GM13976 (cell line): ENCODE data around the gene ADAM17.

Source experiments
- DNase-seq: peaks from one replicate; pipeline ENCODE4 v3.0.0; 2012; ENCODE audit warnings: low spot score
- CTCF ChIP-seq: IDR thresholded peaks from 2 replicates; pipeline ENCODE4 v1.5.1; 2012; ENCODE audit warnings: borderline replicate concordance, mild to moderate bottlenecking; ENCODE audit not compliant: insufficient read depth; ENCODE audit errors: extremely low read depth, missing control alignments, control extremely low read depth
- in situ Hi-C: fragments of 300-500 bp; cut with MboI; formaldehyde crosslinking; loops from one replicate; pipeline ENCODE4 v1.12.0; 2022; ENCODE audit warnings: low sequenced_read_pairs, mixed read lengths, inconsistent platforms; ENCODE audit not compliant: unreplicated experiment

ADAM17 gene

GRCh38 chr2:9460441-9461017, 95.1 kb downstream of the ADAM17 start:
- no peak for TF ChIP-seq CTCF
- DNase-seq = no peak
- in situ Hi-C loops = no loop called here

- no peak for TF ChIP-seq CTCF
- in situ Hi-C loops = no loop called here
- no peak for DNase-seq
Observed at GRCh38 chr2:9451231-9451630, 104.4 kb downstream of the ADAM17 start.

- TF ChIP-seq CTCF = no peak
- DNase-seq = no peak
- in situ Hi-C loops = no loop called here
Observed at GRCh38 chr2:9445089-9445488, 110.5 kb downstream of the ADAM17 start.

- DNase-seq = no peak
- no peak for TF ChIP-seq CTCF
- in situ Hi-C loops = no loop called here
Observed at GRCh38 chr2:9443526-9443925, 112.1 kb downstream of the ADAM17 start.

GRCh38 chr2:9441556-9441955, 114.1 kb downstream of the ADAM17 start:
- no peak for DNase-seq
- in situ Hi-C loops = no loop called here
- TF ChIP-seq CTCF = no peak

GRCh38 chr2:9440058-9440727, 115.4 kb downstream of the ADAM17 start:
- in situ Hi-C loops = no loop called here

More at GRCh38 chr2:9440058-9440727, 115.4 kb downstream of the ADAM17 start:
- no peak for TF ChIP-seq CTCF
- DNase-seq = no peak
